HG02885 (cell line): ENCODE results near the gene FHIT.
"Not testable (repeated sequence)": the region's sequence is repeated elsewhere in the genome, so short reads cannot be mapped to it uniquely, and the experiment has no call there.

Source experiments
- ATAC-seq: cut with Tn5 transposase; IDR thresholded peaks from one replicate; pipeline ENCODE4 v1.9.1; 2021; ENCODE audit warnings: mild to moderate bottlenecking; ENCODE audit not compliant: unreplicated experiment, poor library complexity

The FHIT gene

GRCh38 chr3:59817511-59817910, 1433.7 kb downstream of the FHIT start:
- no peak for ATAC-seq

- no peak for ATAC-seq
Observed at GRCh38 chr3:59816312-59816711, 1434.9 kb downstream of the FHIT start.

DNA sequence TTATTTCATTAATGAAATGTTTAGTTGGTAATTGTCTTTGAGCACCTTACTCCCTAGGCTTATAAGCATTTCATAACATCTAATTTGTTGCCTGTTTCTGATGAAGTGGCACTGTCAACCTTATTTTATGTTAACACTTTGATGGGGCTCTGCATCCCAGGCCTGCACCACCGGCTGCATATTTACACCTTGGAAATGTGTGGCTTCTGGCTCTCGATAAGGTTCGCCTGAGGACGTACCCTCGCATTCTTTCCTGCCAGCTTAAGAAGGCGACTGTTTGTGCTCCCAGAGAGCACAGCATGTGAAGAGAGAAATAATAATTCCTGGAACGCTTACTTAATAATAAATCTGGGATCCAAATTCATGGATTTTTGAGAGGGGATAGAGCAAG, 1438.1 kb downstream of the FHIT start:
- no peak for ATAC-seq

DNA sequence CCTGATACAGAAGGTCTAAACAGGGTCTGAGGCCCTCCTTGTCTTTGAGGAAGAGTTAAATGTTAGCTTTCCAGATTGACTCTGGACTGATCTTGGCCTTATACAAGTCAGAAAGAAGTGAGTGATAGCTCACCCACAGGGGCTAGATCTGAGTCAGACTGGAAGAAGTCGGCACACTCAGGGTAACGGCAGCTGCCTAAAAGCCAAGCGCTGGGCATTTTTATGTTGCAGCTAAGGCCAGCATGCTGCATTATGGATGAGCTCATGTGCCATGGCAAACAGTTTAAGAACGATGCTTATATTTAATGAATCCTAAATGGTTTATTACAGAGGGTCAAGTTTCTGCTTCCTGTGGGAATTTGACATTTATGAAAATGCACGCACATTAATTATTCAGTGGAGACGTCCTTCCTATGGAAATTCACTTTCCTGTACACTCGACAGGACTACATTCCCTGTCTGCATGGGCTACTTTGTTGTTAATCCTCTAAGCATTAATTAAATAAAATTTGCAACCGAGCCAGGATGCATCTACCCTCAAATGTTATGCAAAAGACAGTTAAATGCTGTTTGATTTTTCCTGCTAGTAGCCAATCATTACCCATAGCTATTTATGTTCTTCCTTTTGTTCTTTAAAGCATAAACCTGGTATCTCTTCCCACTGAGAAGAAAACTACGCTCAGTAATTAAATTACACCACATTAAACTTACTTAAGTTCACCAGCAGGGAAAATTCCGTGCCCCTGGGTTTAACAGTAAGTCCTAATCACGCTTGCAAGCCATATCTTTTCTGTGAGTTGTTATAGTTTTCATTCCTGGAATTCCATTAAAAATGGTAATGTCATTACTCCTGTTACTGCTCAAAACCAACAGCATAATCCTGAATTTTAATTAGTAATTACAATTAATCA, 1438.8 kb downstream of the FHIT start:
- ATAC-seq: no peak

- ATAC-seq: no peak
Observed at GRCh38 chr3:59811160-59811559, 1440.1 kb downstream of the FHIT start.

GRCh38 chr3:59810606-59811005, 1440.6 kb downstream of the FHIT start:
- no peak for ATAC-seq

GRCh38 chr3:59809710-59810444, 1441.4 kb downstream of the FHIT start:
- no peak for ATAC-seq

DNA sequence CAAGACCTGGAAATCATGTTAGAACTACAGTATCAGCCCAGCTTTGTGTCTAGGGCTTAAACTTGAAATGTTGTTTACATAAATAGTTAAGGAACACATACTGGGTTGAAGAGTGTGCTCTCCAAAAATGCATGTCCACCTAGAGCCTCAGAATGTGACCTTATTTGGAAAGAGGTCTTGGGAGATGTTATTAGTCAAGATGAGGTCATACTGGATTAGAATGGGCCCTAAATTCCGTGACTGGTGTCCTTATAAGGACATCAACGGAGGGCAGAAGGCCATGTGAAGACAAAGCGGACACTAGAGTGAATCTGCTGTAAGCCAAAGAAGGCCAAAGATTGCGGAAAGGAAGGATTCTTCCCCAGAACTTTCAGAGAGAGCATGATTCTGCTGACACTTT, 1442.2 kb downstream of the FHIT start:
- ATAC-seq: no peak

- ATAC-seq: no peak
Observed at GRCh38 chr3:59808446-59808845, 1442.8 kb downstream of the FHIT start.

GRCh38 chr3:59803268-59803667, 1448.0 kb downstream of the FHIT start:
- ATAC-seq: no peak

DNA sequence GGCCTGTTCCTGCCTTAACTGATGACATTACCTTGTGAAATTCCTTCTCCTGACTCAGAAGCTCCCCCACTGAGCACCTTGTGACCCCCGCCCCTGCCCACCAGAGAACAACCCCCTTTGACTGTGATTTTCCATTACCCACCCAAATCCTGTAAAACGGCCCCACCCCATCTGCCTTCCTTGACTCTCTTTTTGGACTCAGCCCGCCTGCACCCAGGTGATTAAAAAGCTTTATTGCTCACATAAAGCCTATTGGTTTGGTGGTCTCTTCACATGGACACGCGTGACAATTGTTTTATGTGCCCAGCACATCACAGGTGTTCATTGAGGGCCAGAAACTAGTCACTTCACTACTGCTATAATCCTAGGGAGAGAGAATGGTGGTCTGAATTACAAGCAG, 1448.8 kb downstream of the FHIT start:
- ATAC-seq: not testable (repeated sequence)

DNA sequence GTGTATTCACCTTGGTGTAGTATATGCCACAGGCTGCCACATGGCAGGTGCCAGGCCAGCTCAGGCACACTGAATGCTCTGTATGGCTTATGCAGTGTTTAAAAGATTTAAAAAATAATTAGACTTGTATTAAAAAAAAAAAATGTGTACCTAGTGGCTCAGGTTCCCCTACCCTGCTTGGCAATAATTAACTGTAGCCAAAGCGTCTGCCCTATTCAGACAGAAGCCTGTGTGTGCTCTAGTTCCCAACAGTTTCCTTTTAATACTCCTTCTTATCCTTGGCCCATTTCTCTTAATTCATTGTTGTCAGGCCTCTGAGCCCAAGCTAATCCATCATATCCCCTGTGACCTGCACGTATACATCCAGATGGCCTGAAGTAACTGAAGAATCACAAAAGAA, 1449.2 kb downstream of the FHIT start:
- ATAC-seq: no peak

- ATAC-seq: no peak
Observed at GRCh38 chr3:59800481-59800880, 1450.8 kb downstream of the FHIT start.

DNA sequence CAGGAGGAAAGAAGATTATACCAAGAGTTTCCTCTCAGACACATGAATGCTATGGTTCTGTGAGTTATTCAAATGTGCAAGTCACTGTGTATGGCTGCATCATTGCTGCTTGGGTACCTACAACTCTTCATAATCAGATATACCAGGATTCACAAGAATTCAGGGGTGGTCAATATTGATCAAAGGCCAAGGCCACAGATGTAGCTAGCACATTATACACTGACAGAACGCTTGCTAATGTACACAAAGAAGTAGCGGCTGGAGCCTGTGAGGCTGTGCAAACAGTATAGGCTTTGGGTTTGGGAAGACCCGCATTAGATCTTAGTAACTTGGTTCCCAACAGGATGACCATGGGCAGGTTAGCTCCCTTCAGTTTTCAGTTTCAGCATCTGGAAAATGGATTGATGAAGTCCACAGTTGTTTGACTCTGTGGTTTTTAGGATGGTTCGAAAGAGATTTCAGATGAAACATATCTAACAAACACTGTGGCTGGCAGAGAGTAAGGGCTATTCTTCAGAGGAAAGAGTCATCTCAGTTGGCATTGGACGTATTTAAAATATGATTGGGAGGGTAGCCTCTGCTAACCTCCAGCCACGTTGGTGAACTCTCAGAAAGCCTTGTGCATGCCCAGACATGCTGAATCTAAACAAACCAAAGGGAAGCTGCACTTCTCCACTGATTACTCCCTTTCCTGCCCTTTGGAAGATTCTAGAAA, 1452.7 kb downstream of the FHIT start:
- ATAC-seq: no peak

- no peak for ATAC-seq
Observed at GRCh38 chr3:59797533-59797932, 1453.7 kb downstream of the FHIT start.

DNA sequence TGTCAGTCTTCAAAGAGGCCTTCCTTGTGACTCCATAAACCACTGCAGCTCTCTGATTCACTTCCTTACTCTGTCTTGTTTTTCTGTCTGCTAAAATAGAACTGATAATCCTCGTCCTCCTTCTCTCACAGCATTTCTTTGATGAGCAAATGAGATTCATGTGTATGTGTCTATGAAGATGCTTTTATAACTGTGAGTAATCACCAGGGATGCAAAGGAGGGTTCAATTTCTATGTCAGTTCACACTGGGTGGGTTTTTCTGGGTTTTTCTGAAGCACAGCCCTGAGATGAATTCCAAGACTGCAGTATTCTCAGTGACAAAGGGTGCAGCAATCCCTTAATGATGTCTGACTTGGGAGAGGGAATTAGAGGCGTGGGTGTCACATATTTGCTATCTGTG, 1454.8 kb downstream of the FHIT start:
- no peak for ATAC-seq

DNA sequence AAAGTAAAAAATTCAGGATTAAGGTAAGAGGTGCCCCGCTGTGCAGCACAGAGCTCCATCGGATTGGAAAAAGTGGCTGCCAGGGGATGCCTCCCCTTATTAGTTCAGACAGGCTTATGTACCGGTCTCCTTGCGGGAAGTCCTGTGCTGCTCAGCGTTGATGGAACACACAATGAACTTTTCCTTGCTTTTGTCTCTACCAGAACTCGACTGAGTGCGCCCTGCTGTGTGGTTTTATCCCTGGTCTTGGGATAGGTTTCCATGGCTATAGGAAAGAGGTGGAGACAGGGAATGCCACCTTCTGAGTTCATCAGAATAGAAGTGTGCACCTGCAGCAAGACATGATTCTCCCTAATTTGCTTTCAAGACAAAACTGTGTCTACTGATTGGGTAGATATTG, 1455.5 kb downstream of the FHIT start:
- ATAC-seq: no peak

DNA sequence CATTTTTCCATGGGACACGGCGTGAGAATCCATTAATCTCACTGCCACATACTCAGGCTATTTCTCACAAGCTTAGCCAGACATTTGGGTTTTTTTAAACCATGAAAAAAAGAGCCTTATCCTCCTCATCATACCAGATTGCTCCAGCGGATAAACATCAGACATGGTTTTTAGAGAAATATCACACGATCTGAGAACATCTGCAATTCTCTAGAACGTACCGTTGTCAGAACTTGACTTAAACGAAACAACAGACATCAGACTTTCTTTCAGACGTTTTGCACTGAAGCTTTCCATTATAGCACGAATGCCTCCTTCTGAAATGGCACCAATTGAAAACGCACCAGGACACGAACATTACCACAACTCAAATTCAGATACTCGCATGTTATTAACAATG, 1457.3 kb downstream of the FHIT start:
- ATAC-seq: no peak

DNA sequence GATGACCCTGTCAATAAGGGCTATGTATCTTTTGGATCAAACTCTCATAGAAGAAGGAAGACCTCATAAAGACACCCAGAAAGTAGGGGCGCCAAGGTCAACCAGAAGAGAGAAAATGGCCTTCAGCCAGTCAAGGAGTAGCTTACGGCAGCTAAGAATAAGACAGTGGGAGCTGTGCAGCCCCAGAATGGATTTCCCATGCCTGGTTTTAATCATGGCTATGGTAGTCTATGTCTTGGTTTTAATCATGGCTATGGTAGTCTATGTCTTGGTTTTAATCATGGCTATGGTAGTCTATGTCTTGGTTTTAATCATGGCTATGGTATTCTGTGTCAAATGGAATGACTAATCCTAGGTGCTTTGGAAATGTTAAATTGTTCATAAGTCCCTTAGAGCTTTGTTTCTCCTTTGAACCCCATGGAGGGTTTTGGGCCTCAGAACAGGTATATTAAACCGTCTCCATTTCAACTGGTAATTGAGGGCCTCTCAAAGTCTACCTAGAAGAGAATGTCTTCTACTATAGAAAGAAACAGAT, 1459.4 kb downstream of the FHIT start:
- no peak for ATAC-seq

- no peak for ATAC-seq
Observed at GRCh38 chr3:59790241-59790640, 1461.0 kb downstream of the FHIT start.

DNA sequence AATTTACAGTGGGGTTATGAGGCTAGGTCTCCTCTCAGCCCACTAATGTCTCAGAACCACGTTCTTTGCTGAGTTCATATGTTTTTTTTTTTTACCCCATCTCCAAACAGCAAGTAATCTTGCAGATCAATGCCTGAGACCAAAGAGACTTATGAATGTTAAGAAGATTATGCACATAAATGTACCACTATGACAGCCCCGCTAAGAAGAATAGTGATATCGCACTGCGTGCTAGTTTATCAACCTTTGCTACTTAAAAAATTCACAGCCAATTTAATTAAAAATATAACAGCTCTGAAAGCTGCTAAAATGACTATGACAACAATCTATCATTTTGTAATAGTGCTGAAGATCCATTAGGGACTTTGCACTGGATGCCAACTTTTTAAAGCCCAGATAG, 1462.5 kb downstream of the FHIT start:
- no peak for ATAC-seq
